CD1c-positive myeloid dendritic cell (primary cell): ENCODE data around the gene DNMT3A.
"Not testable (repeated sequence)": the region's sequence is repeated elsewhere in the genome, so short reads cannot be mapped to it uniquely, and the experiment has no call there.

Experiments
- DNase-seq: peaks from one replicate; pipeline ENCODE4 v3.0.0-alpha.2; 2016; ENCODE audit errors: extremely low spot score

DNMT3A gene

DNA sequence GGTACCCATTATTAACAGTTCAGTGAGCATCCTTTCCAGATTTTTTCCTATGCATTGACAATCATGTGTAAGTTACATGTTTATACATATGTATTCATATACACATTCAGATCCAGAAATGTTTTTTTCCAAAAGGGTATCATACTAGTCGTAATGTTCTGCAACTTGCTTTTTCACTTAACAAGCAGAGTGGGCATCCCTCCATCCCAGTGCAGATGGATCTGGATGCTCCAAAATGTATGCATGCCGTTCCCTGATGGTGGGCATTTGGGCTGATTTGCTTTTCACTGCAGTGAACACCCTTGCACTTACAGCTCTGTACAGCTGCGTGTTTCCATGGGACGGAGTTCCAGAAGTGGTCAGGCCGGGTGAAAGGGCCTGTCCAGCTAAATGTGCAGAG, 57.0 kb downstream of the DNMT3A start:
- no peak for DNase-seq

DNA sequence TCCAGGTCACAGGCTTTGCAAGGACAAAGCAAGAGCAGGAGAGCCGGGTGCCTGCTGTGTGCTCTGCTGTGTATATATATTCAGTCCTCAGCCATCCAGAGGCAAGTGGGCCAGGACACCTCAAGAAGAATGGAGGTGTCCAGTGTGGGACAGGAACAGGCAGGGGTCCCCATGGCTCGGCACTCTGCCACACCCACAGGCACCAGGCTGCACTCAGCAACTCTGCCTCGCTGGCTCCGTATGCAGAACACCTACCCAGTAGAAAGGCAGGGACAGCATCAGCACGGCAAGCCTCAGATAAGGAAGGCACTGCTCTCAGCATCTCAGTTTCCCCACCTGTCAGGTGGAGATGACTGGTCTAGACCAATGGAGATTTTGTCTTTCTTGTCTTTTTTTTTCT, 57.8 kb downstream of the DNMT3A start:
- no peak for DNase-seq

GRCh38 chr2:25281941-25282340, 59.8 kb downstream of the DNMT3A start:
- no peak for DNase-seq

DNA sequence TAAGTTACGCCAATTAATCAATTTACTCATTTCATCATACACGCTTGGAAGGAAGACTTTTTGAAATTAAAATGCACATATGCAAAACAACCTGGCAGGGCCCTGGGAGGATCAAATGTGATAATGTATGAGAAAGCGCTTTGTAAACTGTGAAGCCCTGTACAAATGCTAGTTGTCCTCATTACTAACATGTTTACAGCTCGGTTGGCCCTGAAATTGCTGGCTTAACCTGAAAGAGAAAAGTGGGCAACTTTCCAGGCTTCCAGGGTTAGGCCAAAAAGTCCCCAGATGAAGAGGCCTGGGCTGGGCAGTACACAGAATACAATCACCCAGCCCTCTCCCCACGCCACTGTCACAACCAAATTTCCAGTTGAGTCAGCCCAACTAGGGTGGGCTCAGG, 60.2 kb downstream of the DNMT3A start:
- no peak for DNase-seq

- DNase-seq, result peak; percentile 91
These were observed 61.6 kb downstream of the DNMT3A start for GRCh38 chr2:25280051-25280687.

GRCh38 chr2:25279091-25279651, 62.6 kb downstream of the DNMT3A start:
- peak; percentile 94 for DNase-seq

- DNase-seq, result peak; percentile 60
These were observed 64.9 kb downstream of the DNMT3A start for GRCh38 chr2:25276569-25277465.

DNA sequence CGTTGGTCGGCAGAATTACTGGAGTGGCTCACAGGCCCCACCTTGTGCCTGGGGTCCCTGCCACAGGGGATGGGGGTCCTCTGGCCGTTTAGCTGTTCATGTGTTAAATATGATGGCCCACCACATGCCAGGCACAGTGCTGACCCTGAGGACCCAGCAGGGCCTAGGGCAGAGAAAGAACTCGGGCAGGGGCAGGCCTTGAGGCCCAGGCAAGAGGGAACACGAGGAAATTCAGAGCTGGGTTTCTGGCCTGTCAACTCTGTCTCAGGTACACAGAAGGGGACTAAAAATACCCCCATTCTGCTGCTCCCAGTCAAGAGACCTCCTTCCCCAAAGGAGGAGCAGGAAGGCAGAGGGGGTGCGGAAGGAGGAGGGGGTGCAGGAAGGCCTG, 66.2 kb downstream of the DNMT3A start:
- no peak for DNase-seq

DNA sequence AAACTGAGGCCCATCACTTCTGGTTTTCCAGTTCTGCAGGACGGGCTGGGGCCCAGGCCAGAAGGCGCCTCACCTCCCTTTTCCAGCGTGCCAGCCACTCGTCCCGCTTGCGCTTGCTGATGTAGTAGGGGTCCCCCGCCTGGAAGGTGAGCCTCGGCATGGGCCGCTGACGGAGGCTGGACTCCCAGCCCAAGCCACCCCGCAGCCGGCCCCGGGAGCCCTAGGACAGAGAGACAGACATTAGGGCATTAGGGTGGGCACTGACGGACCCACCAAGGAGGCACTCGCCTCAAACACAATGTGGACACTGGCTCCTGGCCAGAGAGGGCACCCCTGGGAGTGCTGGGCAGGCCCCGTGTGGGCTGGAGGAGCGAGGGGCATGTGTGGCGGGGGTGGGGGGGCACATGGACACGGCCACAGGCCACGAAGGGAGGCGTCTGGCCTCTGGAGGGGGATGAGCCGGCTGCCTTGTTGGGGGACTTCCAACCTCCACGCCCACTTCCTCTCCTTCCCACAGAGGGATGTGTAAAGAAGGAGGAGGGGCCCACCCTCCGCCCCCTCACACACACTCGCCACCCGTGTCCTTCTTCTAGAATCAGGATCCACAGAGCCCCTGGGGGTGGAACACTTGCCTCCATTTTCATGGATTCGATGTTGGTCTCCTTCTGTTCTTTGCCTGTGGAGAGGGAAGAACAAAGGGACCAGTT, 66.7 kb downstream of the DNMT3A start:
- DNase-seq, result peak; percentile 58

GRCh38 chr2:25273985-25274535, 67.7 kb downstream of the DNMT3A start:
- no peak for DNase-seq

GRCh38 chr2:25272705-25273104, 69.0 kb downstream of the DNMT3A start:
- not testable (repeated sequence) for DNase-seq

GRCh38 chr2:25270061-25270460, 71.7 kb downstream of the DNMT3A start:
- DNase-seq, result no peak

DNA sequence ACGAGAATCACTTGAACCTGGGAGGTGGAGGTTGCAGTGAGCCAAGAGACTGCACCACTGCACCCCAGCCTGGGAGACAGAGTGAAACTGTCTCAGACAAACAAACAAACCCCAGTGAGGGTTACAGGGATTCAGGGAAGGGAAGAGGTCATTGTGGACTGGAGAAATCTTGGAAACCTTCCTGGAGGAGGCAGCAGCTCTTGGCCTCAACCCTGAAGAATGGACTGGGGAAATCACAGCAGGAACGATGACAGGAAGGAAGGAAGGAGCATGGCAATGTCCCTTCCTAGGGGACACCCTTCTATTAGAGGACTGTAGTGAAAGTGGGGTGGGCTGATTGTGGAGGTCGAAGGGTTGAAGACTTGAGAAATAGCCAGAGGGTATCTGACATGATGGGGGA, 72.5 kb downstream of the DNMT3A start:
- no peak for DNase-seq

- DNase-seq, result no peak
These were observed 73.6 kb downstream of the DNMT3A start for GRCh38 chr2:25268139-25268538.

DNA sequence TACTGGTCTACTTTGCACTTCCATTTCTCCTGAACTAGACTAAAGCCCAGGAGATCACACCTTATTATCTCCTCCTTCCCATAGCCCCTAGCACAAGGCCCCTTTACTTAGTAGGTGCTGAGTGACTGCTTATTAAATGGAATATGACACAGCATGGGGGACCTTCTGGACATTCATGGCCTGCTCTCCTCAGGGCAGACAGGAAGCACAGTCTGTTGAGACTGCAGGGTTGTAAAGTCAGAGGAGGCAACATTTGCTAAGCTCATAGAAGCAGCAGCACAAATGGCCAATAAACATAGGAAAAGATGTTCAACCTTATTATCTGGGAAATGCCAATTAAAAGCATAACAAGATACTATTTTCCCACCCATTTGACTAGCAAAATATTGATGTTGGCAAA, 75.3 kb downstream of the DNMT3A start:
- no peak for DNase-seq

DNA sequence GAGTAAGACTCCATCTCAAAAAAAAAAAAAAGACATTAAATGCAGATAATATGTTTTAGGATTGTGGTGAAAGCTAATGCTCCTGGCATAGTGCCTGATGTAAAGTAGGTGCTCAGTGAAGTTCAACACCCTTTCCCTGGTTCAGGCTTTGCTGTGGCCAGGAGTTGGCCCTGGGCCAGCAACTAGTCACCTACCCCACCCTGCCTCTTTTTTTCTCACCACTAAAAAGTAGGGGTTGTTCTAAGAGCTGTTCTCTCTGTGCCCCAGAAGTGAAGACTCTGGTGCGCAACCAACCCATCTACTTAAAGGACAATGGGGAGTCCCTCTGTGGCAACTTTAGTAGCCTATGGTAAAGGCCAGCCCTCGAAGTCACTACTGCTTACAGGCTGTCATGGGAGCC, 75.9 kb downstream of the DNMT3A start:
- DNase-seq, result no peak

GRCh38 chr2:25265001-25265400, 76.7 kb downstream of the DNMT3A start:
- DNase-seq, result no peak

DNA sequence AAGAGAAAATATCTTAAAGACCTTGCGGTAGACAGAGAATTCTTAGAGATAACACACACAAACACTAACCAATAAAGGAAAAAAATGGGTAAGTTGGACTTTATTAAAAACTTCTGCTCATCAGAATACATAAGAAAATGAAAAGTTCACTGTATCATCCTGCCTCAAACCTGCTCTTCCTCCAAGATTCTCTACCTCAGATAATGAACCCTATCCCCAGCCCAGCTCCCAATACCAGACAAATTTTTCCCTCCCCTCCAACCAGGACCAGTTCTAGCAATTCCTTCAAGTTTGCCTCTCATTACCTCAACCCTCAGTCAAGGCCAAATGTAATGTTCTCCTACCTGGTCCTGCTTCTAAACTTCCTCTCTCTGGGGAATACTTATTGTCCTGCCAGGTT, 79.4 kb downstream of the DNMT3A start:
- DNase-seq, result no peak

GRCh38 chr2:25259737-25260124, 82.0 kb downstream of the DNMT3A start:
- no peak for DNase-seq

GRCh38 chr2:25258847-25259736, 82.6 kb downstream of the DNMT3A start:
- DNase-seq, result no peak
